ENCODE data around the gene OAS3.

OAS3 gene

DNA sequence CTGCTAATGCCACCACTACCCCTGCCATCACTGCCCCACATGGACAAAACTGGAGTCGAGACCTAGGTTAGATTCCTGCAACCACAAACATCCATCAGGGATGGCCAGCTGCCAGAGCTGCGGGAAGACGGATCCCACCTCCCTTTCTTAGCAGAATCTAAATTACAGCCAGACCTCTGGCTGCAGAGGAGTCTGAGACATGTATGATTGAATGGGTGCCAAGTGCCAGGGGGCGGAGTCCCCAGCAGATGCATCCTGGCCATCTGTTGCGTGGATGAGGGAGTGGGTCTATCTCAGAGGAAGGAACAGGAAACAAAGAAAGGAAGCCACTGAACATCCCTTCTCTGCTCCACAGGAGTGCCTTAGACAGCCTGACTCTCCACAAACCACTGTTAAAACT, 33.0 kb downstream of the OAS3 start:
- peaks cover 6% of the 10 kb centered on the region for H3K27me3 Mint-ChIP-seq
- intact Hi-C loops (cut with micrococcal nuclease) = no loop called here
- H3K27ac Mint-ChIP-seq = no peak overlapping the region
- H3K4me3 Mint-ChIP-seq = no peak overlapping the region
- H3K9me3 Mint-ChIP-seq = no peaks in the 10 kb centered on the region
- peaks cover 26% of the 10 kb centered on the region for H3K4me1 Mint-ChIP-seq (ENCODE audit: low read depth)
- peaks cover 31% of the 10 kb centered on the region for H3K36me3 Mint-ChIP-seq (ENCODE audit: low read depth)

DNA sequence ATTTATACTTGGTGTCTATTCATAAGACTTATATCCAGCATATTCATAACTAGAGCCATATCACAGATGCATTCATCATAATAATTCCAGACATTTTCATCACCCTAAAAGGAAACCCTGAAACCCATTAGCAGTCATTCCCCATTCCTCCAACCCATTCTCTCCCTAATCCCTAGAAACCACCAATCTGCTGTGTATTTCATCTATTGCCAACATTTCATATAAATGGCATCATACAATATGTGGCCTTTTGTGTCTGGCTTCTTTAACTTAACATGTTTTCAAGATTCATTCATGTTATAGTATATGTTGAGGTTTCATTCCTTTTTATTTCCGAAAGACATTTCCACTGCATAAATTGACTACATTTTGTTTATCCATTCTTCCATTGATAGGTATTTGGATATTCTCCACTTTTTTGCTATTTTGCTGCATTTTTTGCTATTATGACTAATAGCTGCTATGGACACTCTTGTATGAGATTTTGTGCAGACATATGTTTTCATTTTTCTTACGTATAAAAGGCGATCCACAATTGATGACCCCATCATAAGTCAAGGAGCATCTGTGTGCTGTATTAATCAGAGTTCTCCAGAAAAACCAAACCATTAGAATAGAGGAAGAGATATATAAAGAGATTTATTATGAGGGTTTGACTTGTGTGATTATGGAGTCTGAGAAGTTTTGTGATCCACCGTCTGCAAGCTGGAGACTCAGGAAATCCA, 34.9 kb downstream of the OAS3 start:
- peaks cover 33% of the 10 kb centered on the region for H3K4me1 Mint-ChIP-seq (ENCODE audit: low read depth)
- H3K9me3 Mint-ChIP-seq = no peaks in the 10 kb centered on the region
- peaks cover 13% of the 10 kb centered on the region for H3K36me3 Mint-ChIP-seq (ENCODE audit: low read depth)
- intact Hi-C loops (cut with micrococcal nuclease) = no loop called here
- H3K27me3 Mint-ChIP-seq = peaks cover 6% of the 10 kb centered on the region
- no peak overlapping the region for H3K27ac Mint-ChIP-seq
- H3K4me3 Mint-ChIP-seq = no peak overlapping the region

DNA sequence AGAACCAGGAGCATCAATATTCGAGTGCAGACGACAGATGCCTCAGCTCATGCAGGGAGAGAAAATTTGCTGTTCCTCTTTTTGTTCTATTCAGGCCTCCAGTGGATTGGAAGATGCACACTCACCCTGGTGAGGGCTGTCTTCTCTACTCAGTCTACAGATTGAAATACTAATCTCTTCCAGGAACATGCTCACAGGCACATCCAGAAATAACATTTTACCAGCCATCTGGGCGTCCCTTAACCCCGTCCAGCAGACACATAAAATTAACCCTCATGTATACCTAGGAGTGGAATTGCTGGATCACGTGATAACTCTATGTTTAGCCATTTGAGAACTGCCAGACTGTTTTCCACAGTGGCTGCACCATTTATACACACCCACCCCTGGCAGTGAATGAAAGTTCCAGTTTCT, 35.6 kb downstream of the OAS3 start:
- Mint-ChIP-seq H3K27ac (no peak overlapping the region), H3K36me3 (ENCODE audit: low read depth) (peaks cover 18% of the 10 kb centered on the region), H3K4me3 (no peak overlapping the region), H3K4me1 (ENCODE audit: low read depth) (peaks cover 40% of the 10 kb centered on the region), H3K9me3 (no peaks in the 10 kb centered on the region), H3K27me3 (peaks cover 6% of the 10 kb centered on the region)
- intact Hi-C loops (cut with micrococcal nuclease) = no loop called here

GRCh38 chr12:112974904-112975303, 36.6 kb downstream of the OAS3 start:
- Mint-ChIP-seq H3K27ac (peak overlapping the region; percentile 52), H3K4me1 (ENCODE audit: low read depth) (peaks cover 49% of the 10 kb centered on the region)
- intact Hi-C loops (cut with micrococcal nuclease) = loop anchor here (5.0 kb wide), 1 partner anchor 33 kb away; no protein-coding TSS in a partner anchor

GRCh38 chr12:112977139-112977538, 38.9 kb downstream of the OAS3 start:
- Mint-ChIP-seq H3K4me3 (no peak overlapping the region), H3K4me1 (ENCODE audit: low read depth) (peaks cover 62% of the 10 kb centered on the region), H3K36me3 (ENCODE audit: low read depth) (peaks cover 6% of the 10 kb centered on the region), H3K9me3 (no peaks in the 10 kb centered on the region), H3K27me3 (no peaks in the 10 kb centered on the region), H3K27ac (no peak overlapping the region)
- intact Hi-C loops (cut with micrococcal nuclease) = loop anchor here (5.0 kb wide), 1 partner anchor 35 kb away; no protein-coding TSS in a partner anchor

More at GRCh38 chr12:112974904-112975303, 36.6 kb downstream of the OAS3 start:
- peaks cover 6% of the 10 kb centered on the region for H3K27me3 Mint-ChIP-seq
- H3K9me3 Mint-ChIP-seq = no peaks in the 10 kb centered on the region
- H3K4me3 Mint-ChIP-seq = no peak overlapping the region
- H3K36me3 Mint-ChIP-seq (ENCODE audit: low read depth) = peaks cover 12% of the 10 kb centered on the region

- Mint-ChIP-seq H3K4me1 (ENCODE audit: low read depth) (peaks cover 66% of the 10 kb centered on the region), H3K27ac (peak overlapping the region; percentile 99), H3K9me3 (peaks cover 3% of the 10 kb centered on the region), H3K36me3 (ENCODE audit: low read depth) (peaks cover 11% of the 10 kb centered on the region), H3K27me3 (no peaks in the 10 kb centered on the region), H3K4me3 (peak overlapping the region; percentile 92)
- intact Hi-C loops (cut with micrococcal nuclease) = loop anchor here (2.0 to 5.0 kb wide), 2 partner anchors 35 to 71 kb away; partner anchors contain the start of gene OAS1
Measured at GRCh38 chr12:112977641-112978040, 39.4 kb downstream of the OAS3 start.

DNA sequence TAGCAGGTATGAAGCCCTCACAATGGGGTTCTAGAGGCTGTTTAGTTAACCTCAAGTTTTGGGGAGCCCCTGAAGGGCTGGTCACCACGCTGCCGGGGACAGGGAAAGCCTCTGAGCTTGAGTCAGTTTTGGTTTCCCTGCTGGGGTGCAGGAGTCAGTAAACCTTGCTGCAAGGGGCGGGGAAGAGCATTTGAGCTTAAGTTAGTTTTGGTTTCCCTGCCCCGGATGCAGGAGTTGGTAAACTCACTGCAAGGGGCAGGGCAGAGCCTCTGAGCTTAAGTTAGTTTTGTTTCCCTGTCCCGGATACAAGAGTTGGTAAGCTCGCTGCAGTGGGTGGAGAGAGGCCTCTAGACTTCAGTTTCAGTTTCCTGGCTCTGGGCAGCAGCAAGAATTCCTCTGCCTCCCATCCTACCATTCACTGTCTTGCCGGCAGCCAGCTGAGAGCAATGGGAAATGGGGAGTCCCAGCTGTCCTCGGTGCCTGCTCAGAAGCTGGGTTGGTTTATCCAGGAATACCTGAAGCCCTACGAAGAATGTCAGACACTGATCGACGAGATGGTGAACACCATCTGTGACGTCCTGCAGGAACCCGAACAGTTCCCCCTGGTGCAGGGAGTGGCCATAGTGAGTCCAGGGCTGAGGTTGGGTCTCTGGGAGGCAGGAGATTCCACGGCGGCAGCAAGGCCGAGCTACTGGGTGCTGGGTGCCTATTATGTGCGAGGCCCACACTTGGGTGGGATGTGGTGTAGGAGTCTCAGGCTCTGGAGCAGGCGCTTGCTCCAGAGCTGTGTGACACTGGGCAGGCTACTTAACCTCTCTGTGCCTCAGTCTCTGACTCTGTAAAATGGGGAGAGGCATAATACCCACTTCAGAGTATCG, 40.1 kb downstream of the OAS3 start, which contains the start of gene OAS2:
Gene OAS2 (plus strand): TSS at position 357 of the 878 bp plus-strand sequence. CDS start 90 bp downstream, at position 447.
- Mint-ChIP-seq H3K4me3 (peak within 1 kb of the TSS; percentile 92), H3K4me1 (ENCODE audit: low read depth) (peaks cover 66% of the 10 kb centered on the region)
- intact Hi-C loops (cut with micrococcal nuclease) = loop anchor here (2.0 to 5.0 kb wide), 2 partner anchors 36 to 72 kb away; partner anchors contain the start of gene OAS1

DNA sequence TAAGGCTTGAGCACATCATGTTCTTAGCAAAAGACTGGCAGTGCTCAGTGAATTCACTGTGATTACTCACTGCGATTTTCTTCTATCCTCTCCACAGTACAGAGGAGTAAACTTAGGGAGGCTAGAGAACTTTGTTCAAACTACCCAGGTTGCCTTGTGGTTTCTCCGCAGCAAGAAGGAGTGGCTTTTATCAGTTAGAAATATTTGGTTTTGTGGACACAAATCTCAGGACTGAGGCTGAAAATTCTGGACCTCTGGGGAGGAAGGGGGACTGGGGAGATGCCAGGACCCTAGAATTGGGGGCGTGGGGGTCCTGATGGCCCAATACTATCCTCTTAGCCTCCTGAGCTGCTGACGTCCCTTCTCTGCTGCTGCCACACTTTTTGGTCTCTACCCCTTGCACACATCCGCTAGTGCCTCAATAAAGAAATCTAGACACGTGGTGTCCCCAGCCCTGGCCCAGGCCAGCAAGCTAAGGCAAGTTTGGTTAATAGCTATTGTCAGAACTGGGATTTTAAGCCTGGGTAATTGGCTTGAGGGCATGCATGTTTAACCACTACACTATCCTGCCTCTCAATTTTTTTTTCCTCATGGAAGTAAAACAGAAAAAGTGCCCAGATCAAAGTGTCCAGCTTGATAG, 40.9 kb downstream of the OAS3 start:
- Mint-ChIP-seq H3K27ac (peak overlapping the region; percentile 99), H3K36me3 (ENCODE audit: low read depth) (peaks cover 15% of the 10 kb centered on the region), H3K27me3 (no peaks in the 10 kb centered on the region), H3K4me1 (ENCODE audit: low read depth) (peaks cover 61% of the 10 kb centered on the region), H3K9me3 (peaks cover 8% of the 10 kb centered on the region), H3K4me3 (peak overlapping the region; percentile 92)
- intact Hi-C loops (cut with micrococcal nuclease) = loop anchor here (2.0 to 5.0 kb wide), 2 partner anchors 37 to 72 kb away; partner anchors contain the start of gene OAS1

More for the DNA sequence above, 40.1 kb downstream of the OAS3 start, which contains the start of gene OAS2:
- peak within 1 kb of the TSS; percentile 99 for H3K27ac Mint-ChIP-seq
- H3K36me3 Mint-ChIP-seq (ENCODE audit: low read depth) = peaks cover 13% of the 10 kb centered on the region
- H3K9me3 Mint-ChIP-seq = peaks cover 6% of the 10 kb centered on the region
- no peaks in the 10 kb centered on the region for H3K27me3 Mint-ChIP-seq

DNA sequence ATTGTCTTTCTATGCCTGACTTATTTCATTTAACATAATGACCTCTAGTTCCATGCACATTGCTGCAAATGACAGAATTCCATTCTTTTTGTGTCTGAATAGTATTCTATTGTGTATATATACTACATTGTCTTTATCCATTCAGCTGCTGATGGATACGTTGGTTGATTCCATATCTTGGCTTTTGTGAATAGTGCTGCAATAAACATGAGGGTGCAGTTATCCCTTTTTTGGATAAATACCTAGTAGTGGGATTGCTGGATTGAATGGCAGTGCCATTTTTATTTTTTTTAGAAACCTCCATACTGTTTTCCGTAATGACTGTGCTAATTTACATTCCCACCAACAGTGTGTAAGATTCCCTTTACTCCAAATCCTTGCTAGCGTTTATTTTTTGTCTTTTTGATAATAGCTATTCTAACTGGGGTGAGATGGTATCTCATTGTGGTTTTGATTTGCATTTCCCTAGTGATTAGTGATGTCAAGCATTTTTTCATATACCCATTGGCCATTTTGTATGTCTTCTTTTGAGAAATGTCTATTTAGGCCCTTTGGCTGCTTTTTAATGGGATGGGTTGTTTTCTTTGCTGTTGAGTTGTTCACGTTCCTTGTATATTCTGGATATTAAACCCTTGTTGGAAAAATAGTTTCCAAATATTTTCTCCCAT, 42.4 kb downstream of the OAS3 start:
- intact Hi-C loops (cut with micrococcal nuclease) = no loop called here
- peak overlapping the region; percentile 60 for H3K4me3 Mint-ChIP-seq
- H3K9me3 Mint-ChIP-seq = peaks cover 18% of the 10 kb centered on the region
- peaks cover 26% of the 10 kb centered on the region for H3K36me3 Mint-ChIP-seq (ENCODE audit: low read depth)
- peak overlapping the region; percentile 23 for H3K27ac Mint-ChIP-seq
- H3K4me1 Mint-ChIP-seq (ENCODE audit: low read depth) = peaks cover 53% of the 10 kb centered on the region
- no peaks in the 10 kb centered on the region for H3K27me3 Mint-ChIP-seq

DNA sequence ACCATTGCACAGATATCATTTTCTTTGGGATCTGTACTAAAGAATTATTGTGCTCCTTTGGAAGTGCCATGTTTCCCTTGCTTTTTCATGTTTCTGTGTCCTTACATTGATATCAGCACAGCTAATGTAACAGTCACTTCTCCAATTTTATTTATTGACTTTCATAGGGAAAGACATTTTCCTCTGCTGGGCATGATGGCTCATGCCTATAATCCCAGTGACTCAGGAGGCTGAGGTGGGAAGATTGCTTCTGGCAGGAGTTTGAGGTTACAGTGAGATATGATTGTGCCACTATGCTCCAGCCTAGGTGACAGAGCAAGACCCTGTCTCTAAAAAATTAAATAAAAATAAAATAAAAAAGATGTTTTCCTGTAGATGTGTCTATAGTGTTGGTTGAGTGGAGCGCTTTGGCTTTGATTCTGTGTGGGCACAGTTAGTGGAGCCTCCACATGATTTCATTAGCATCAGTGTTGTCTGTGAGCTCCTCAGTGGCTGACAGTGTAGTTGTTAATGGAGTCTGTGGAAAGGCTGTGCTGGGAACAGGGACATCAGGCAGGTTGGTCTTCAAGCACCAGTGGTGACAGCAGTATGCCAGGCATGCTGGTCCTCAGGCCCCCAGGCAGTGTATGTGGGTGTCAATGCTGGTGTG, 47.5 kb downstream of the OAS3 start:
- Mint-ChIP-seq H3K4me1 (ENCODE audit: low read depth) (peaks cover 27% of the 10 kb centered on the region), H3K4me3 (no peak overlapping the region), H3K36me3 (ENCODE audit: low read depth) (peaks cover 48% of the 10 kb centered on the region), H3K27ac (no peak overlapping the region), H3K27me3 (no peaks in the 10 kb centered on the region), H3K9me3 (peaks cover 18% of the 10 kb centered on the region)
- intact Hi-C loops (cut with micrococcal nuclease) = no loop called here

DNA sequence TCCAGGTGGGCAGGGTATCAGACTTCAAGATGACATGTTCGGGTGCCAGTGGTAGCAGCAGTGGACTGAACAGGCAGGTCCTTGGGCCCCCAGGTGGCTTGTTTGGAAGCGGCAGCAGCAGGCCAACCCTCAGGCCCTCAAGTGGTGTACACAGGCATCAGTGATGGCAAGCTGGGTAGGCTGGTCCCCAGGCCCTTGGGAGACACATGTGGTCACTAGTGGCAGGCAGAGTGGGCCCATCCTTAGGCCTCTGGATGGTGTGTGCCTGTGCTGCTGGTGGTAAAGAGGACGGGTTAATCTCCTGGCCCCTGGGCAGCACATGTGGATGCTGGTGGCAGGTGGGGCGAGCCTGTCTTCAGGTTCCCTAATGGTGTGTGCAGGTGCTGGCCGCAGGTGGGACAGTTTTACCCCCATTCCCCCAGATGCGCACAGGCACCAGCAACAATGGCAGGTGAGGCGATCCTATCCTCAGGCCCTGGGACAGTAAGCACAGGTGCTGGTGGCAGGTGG, 48.1 kb downstream of the OAS3 start:
- intact Hi-C loops (cut with micrococcal nuclease) = no loop called here
- Mint-ChIP-seq H3K27ac (no peak overlapping the region), H3K36me3 (ENCODE audit: low read depth) (peaks cover 48% of the 10 kb centered on the region), H3K9me3 (peaks cover 18% of the 10 kb centered on the region), H3K4me3 (no peak overlapping the region), H3K4me1 (ENCODE audit: low read depth) (peaks cover 21% of the 10 kb centered on the region), H3K27me3 (no peaks in the 10 kb centered on the region)

DNA sequence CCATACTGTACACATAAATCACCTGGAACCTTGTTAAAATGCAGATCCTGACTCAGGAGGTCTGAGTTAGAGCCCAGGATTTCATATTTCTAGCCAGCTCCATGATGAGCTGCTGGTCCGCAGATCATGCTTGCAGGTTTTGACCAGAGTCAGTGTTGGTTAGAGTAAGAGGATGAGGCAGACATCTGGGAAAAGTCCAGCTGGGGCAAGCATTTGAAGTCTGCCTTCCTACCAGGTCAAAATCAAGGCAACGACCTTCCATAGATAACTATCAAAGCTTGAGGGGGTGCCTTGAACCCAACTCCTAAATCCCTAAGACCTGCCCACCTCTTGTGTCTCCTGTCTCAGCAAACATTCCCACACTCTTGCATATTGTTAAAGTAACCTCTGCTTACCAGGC, 49.3 kb downstream of the OAS3 start:
- intact Hi-C loops (cut with micrococcal nuclease) = no loop called here
- no peak overlapping the region for H3K4me3 Mint-ChIP-seq
- H3K27ac Mint-ChIP-seq = no peak overlapping the region
- H3K36me3 Mint-ChIP-seq (ENCODE audit: low read depth) = peaks cover 50% of the 10 kb centered on the region
- peaks cover 16% of the 10 kb centered on the region for H3K9me3 Mint-ChIP-seq
- no peaks in the 10 kb centered on the region for H3K27me3 Mint-ChIP-seq
- H3K4me1 Mint-ChIP-seq (ENCODE audit: low read depth) = peaks cover 10% of the 10 kb centered on the region
